ENCODE results near the gene FBXL16. TPM values are rescaled to one million over a fixed set of nuclear protein-coding genes. Genes with fewer than 3 reads are reported as not detected.

Gene FBXL16
- total RNA-seq, 3 donors from 2014 or later, result 2.6 to 4.2 TPM; not detected in 1

DNA sequence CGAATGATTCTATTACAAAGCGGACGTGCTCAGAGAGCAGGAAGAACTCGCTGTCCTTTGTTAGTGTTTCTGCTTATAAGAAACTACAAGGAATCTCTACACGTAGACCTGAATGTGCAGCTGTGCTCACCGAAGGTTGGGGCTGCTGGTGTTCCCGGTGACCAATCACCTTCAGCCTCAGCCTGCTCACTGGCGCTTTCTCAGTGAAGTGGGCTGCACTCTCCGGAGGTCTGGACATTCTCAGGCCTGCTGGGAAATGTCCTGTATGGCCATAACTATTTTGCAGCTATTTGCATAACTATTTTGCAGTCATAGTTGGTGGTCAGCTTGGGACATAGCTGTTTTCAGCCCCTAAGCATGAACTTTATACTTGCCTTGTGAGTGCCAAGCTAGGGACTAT lies 44.9 kb upstream of the FBXL16 start:
- H3K36me3 ChIP-seq, result no peaks in the 10 kb centered on the region
- H3K27me3 ChIP-seq, result no peaks in the 10 kb centered on the region
- H3K4me3 ChIP-seq, result no peak overlapping the region
- no peak for DNase-seq (ENCODE audit: low spot score in 2 of 2)
- intact Hi-C loops (cut with DNase I; ENCODE audit: low total_unique reads), result no loop called here
- TF ChIP-seq POLR2AphosphoS5 (IDR thresholded peaks at IDR 0.05), result no peak
- no peak for TF ChIP-seq CTCF (IDR thresholded peaks at IDR 0.05)
- no peak for TF ChIP-seq POLR2A (IDR thresholded peaks at IDR 0.05)
- H3K9me3 ChIP-seq, result no peaks in the 10 kb centered on the region
- peak overlapping the region; percentile 65 to 79 for H3K27ac ChIP-seq
- peaks cover 0 to 3% of the 10 kb centered on the region in 2 donors for H3K4me1 ChIP-seq

DNA sequence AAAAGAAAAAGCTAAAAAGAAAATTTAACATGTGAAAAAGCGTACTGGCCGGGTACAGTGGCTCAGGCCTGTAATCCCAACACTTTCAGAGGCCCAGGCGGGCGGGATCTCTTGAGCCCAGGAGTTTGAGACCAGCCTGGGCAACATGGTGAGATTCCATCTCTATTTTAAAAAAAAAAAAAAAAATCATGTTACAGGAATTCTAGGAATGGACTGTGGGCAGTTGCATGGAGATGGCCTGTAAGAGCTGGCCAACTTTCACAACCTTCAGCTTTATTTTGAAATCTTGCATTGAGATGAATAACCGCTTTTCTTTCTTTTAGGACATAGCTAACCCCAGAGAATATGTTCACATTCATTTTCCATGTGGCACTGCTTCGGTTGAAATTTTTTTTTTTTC lies 43.4 kb upstream of the FBXL16 start:
- TF ChIP-seq POLR2A (IDR thresholded peaks at IDR 0.05) (no peak), POLR2AphosphoS5 (IDR thresholded peaks at IDR 0.05) (peak in 1 of 3 donors; percentile 38), CTCF (IDR thresholded peaks at IDR 0.05) (no peak)

GRCh38 chr16:747978-748746 lies 42.6 kb upstream of the FBXL16 start:
- no peaks in the 10 kb centered on the region for H3K36me3 ChIP-seq
- H3K4me3 ChIP-seq, result no peak overlapping the region
- no peak for TF ChIP-seq POLR2A (IDR thresholded peaks at IDR 0.05)
- no peak for TF ChIP-seq POLR2AphosphoS5 (IDR thresholded peaks at IDR 0.05)
- TF ChIP-seq CTCF (IDR thresholded peaks at IDR 0.05), result no peak
- no peak for DNase-seq (ENCODE audit: low spot score in 2 of 2)
- no peaks in the 10 kb centered on the region for H3K9me3 ChIP-seq
- no peaks in the 10 kb centered on the region for H3K27me3 ChIP-seq
- peak overlapping the region in 1 of 2 donors; percentile 48 for H3K27ac ChIP-seq
- H3K4me1 ChIP-seq, result peaks cover 0 to 3% of the 10 kb centered on the region in 2 donors
- intact Hi-C loops (cut with DNase I; ENCODE audit: low total_unique reads), result no loop called here

More for the DNA sequence above, 43.4 kb upstream of the FBXL16 start:
- no peaks in the 10 kb centered on the region for H3K27me3 ChIP-seq
- no peaks in the 10 kb centered on the region for H3K9me3 ChIP-seq
- peaks cover 0 to 3% of the 10 kb centered on the region in 2 donors for H3K4me1 ChIP-seq
- no peak overlapping the region for H3K4me3 ChIP-seq
- peak overlapping the region in 1 of 2 donors; percentile 11 for H3K27ac ChIP-seq
- no peaks in the 10 kb centered on the region for H3K36me3 ChIP-seq
- peak in 1 of 2 donors; percentile 54 for DNase-seq (ENCODE audit: low spot score in 2 of 2)
- intact Hi-C loops (cut with DNase I; ENCODE audit: low total_unique reads), result no loop called here

GRCh38 chr16:746637-747036 lies 41.0 kb upstream of the FBXL16 start:
- H3K9me3 ChIP-seq, result no peaks in the 10 kb centered on the region
- TF ChIP-seq POLR2A (IDR thresholded peaks at IDR 0.05) (no peak), CTCF (IDR thresholded peaks at IDR 0.05) (no peak), POLR2AphosphoS5 (IDR thresholded peaks at IDR 0.05) (no peak)
- no peak overlapping the region for H3K4me3 ChIP-seq
- intact Hi-C loops (cut with DNase I; ENCODE audit: low total_unique reads), result no loop called here
- no peak overlapping the region for H3K27ac ChIP-seq
- no peaks in the 10 kb centered on the region for H3K36me3 ChIP-seq
- H3K4me1 ChIP-seq, result peaks cover 0 to 3% of the 10 kb centered on the region in 2 donors
- H3K27me3 ChIP-seq, result no peaks in the 10 kb centered on the region
- DNase-seq (ENCODE audit: low spot score in 2 of 2), result no peak

- Histone ChIP-seq H3K4me1 (peaks cover 0 to 3% of the 10 kb centered on the region in 2 donors), H3K27me3 (no peaks in the 10 kb centered on the region), H3K9me3 (no peaks in the 10 kb centered on the region), H3K4me3 (no peak overlapping the region), H3K27ac (no peak overlapping the region), H3K36me3 (no peaks in the 10 kb centered on the region)
- TF ChIP-seq POLR2A (IDR thresholded peaks at IDR 0.05), result no peak
- TF ChIP-seq CTCF (IDR thresholded peaks at IDR 0.05), result peak in 1 of 3 donors; percentile 19
- TF ChIP-seq POLR2AphosphoS5 (IDR thresholded peaks at IDR 0.05), result no peak
- no peak for DNase-seq (ENCODE audit: low spot score in 2 of 2)
- intact Hi-C loops (cut with DNase I; ENCODE audit: low total_unique reads), result no loop called here
These were observed 40.1 kb upstream of the FBXL16 start for GRCh38 chr16:745739-746138.

Measured in breast epithelium (tissue), 4 donors.